Naive thymus-derived CD4-positive, alpha-beta T cell (primary cell): ENCODE data around the gene RRM2. TPM values are rescaled to one million over a fixed set of nuclear protein-coding genes. Genes with fewer than 3 reads are reported as not detected.

ENCODE experiments used
- ATAC-seq: fragments of 150-1000 bp; cut with Tn5 transposase; 2 replicates; pipeline ENCODE4 v1.10.0; 2021; ENCODE audit warnings: mild to moderate bottlenecking, moderate library complexity
- CTCF ChIA-PET: fragments of 350-600 bp; sonication (Branson Sonifier 250); formaldehyde crosslinking; loops from one replicate; lab custom pipeline; 2021; ENCODE audit warnings: antibody characterized with exemption; lab: Charles Lee
- POLR2A ChIA-PET: fragments of 350-600 bp; sonication (Branson Sonifier 250); formaldehyde crosslinking; loops from one replicate; lab custom pipeline; 2021; ENCODE audit warnings: antibody characterized with exemption, inconsistent platforms; lab: Charles Lee
- DNase-seq, 9 donors: peaks; one replicate each; pipeline versions ENCODE4 v3.0.0 to v3.0.0-alpha.2; 2020 to 2022; ENCODE audit warnings: mixed read lengths in 1 of 9
- H3K27ac ChIP-seq: one replicate; pipeline ENCODE4 v1.7.0; 2013; ENCODE audit warnings: mild to moderate bottlenecking, low read depth, low read length, moderate library complexity
- H3K27me3 ChIP-seq, 2 donors: one replicate each; pipeline ENCODE4 v1.7.0; 2013; ENCODE audit warnings: low read length in 2 of 2, mild to moderate bottlenecking in 2 of 2, moderate library complexity in 2 of 2; ENCODE audit not compliant: control insufficient read depth in 2 of 2, insufficient read depth in 2 of 2
- H3K36me3 ChIP-seq, 3 experiments: 1 replicate in 2 of 3; 2 replicates in 1 of 3; pipeline ENCODE4 v1.7.0; 2013; ENCODE audit warnings: low read length in 3 of 3, mild to moderate bottlenecking in 3 of 3, moderate library complexity in 1 of 3; ENCODE audit not compliant: insufficient read depth in 3 of 3, control insufficient read depth in 2 of 3
- H3K4me1 ChIP-seq, 2 donors: one replicate each; pipeline ENCODE4 v1.7.0; 2013; ENCODE audit warnings: low read length in 2 of 2, mild to moderate bottlenecking in 2 of 2, moderate library complexity in 1 of 2; ENCODE audit not compliant: control insufficient read depth in 2 of 2, insufficient read depth in 2 of 2
- H3K4me3 ChIP-seq: 2 replicates; pipeline ENCODE4 v1.7.0; 2013; ENCODE audit warnings: mild to moderate bottlenecking, low read length
- H3K9me3 ChIP-seq, 3 experiments: 1 replicate in 2 of 3; 2 replicates in 1 of 3; pipeline ENCODE4 v1.7.0; 2013; ENCODE audit warnings: low read length in 3 of 3; ENCODE audit not compliant: control insufficient read depth in 2 of 3
- H3K27ac Mint-ChIP-seq, 9 donors: one replicate each; pipeline ENCODE4 v1.8.0; 2020 to 2022; ENCODE audit warnings: mixed read lengths in 9 of 9, mild to moderate bottlenecking in 8 of 9, moderate library complexity in 5 of 9, inconsistent platforms in 2 of 9
- H3K27me3 Mint-ChIP-seq, 5 donors: one replicate each; pipeline ENCODE4 v1.8.0; 2021 to 2022; ENCODE audit warnings: mixed read lengths in 5 of 5, mild to moderate bottlenecking in 1 of 5
- H3K36me3 Mint-ChIP-seq, 5 donors: one replicate each; pipeline ENCODE4 v1.8.0; 2020 to 2022; ENCODE audit warnings: mixed read lengths in 5 of 5, mild to moderate bottlenecking in 3 of 5, inconsistent platforms in 1 of 5
- H3K4me1 Mint-ChIP-seq, 7 donors: one replicate each; pipeline ENCODE4 v1.8.0; 2020 to 2022; ENCODE audit warnings: mixed read lengths in 7 of 7, mild to moderate bottlenecking in 3 of 7, inconsistent platforms in 1 of 7
- H3K4me3 Mint-ChIP-seq, 10 donors: one replicate each; pipeline ENCODE4 v1.8.0; 2020 to 2022; ENCODE audit warnings: mild to moderate bottlenecking in 10 of 10, mixed read lengths in 10 of 10, moderate library complexity in 6 of 10, inconsistent platforms in 2 of 10
- H3K9me3 Mint-ChIP-seq, 11 donors: one replicate each; pipeline ENCODE4 v1.8.0; 2020 to 2022; ENCODE audit warnings: mixed read lengths in 11 of 11, mild to moderate bottlenecking in 4 of 11, inconsistent platforms in 1 of 11, moderate library complexity in 1 of 11
- intact Hi-C, 2 donors: fragments of 100-400 bp; cut with micrococcal nuclease; formaldehyde crosslinking; loops; one replicate each; pipeline ENCODE4 v1.15.1; 2023
- polyA plus RNA-seq, 2 donors: library from polyadenylated mRNA; unstranded; fragments of 300-500 nt; fragmentation: Illumina TruSeq; gene quantifications; one replicate each; pipeline ENCODE4 v1.2.3, GENCODE V29; 2021
- total RNA-seq, 6 experiments: library from RNA in 5 of 6; stranded (reverse) in 5 of 6; gene quantifications; 1 replicate in 5 of 6; 2 replicates in 1 of 6; pipeline ENCODE4 v1.2.3 and lab custom pipeline; 2021 to 2026

The RRM2 gene
- total and polyA plus RNA-seq, 7 experiments from 2014 or later = 0.13 to 330 (median 0.51) TPM; not detected in 2

- H3K27ac ChIP-seq = no peak overlapping the region
- CTCF ChIA-PET = no interaction called here
- no peak for DNase-seq
- Mint-ChIP-seq H3K9me3 (peaks cover 0 to 2% (median 0%) of the 10 kb centered on the region in 11 donors), H3K27ac (no peak overlapping the region), H3K4me3 (no peak overlapping the region), H3K4me1 (peaks cover 0 to 1% (median 0%) of the 10 kb centered on the region in 7 donors), H3K27me3 (no peaks in the 10 kb centered on the region), H3K36me3 (peaks cover 0 to 8% (median 0%) of the 10 kb centered on the region in 5 donors)
- no peak overlapping the region for H3K4me3 ChIP-seq
- no peaks in the 10 kb centered on the region for H3K36me3 ChIP-seq
- POLR2A ChIA-PET = no interaction called here
- no peaks in the 10 kb centered on the region for H3K4me1 ChIP-seq
- no peak for ATAC-seq
- no peaks in the 10 kb centered on the region for H3K27me3 ChIP-seq
- no peaks in the 10 kb centered on the region for H3K9me3 ChIP-seq
- intact Hi-C loops = no loop called here
Measured at GRCh38 chr2:10169581-10169980, 47.0 kb downstream of the RRM2 start.

- Histone ChIP-seq H3K27me3 (no peaks in the 10 kb centered on the region), H3K36me3 (no peaks in the 10 kb centered on the region), H3K9me3 (no peaks in the 10 kb centered on the region), H3K27ac (no peak overlapping the region), H3K4me3 (no peak overlapping the region), H3K4me1 (no peaks in the 10 kb centered on the region)
- Mint-ChIP-seq H3K4me3 (no peak overlapping the region), H3K27ac (peak overlapping the region in 1 of 9 donors; percentile 29), H3K9me3 (peaks cover 0 to 2% (median 0%) of the 10 kb centered on the region in 11 donors), H3K36me3 (peaks cover 0 to 6% (median 0%) of the 10 kb centered on the region in 5 donors), H3K4me1 (peaks cover 0 to 1% (median 0%) of the 10 kb centered on the region in 7 donors), H3K27me3 (no peaks in the 10 kb centered on the region)
- CTCF ChIA-PET = no interaction called here
- intact Hi-C loops = no loop called here
- DNase-seq (no peak), ATAC-seq (no peak)
- POLR2A ChIA-PET = no interaction called here
Measured at GRCh38 chr2:10170256-10170655, 47.7 kb downstream of the RRM2 start.

GRCh38 chr2:10171006-10171800 is 48.7 kb downstream of the RRM2 start:
- H3K9me3 ChIP-seq = no peaks in the 10 kb centered on the region
- peaks cover 0 to 2% (median 0%) of the 10 kb centered on the region in 11 donors for H3K9me3 Mint-ChIP-seq
- peaks cover 0 to 1% (median 0%) of the 10 kb centered on the region in 7 donors for H3K4me1 Mint-ChIP-seq
- ChIA-PET CTCF (interaction anchor here (0.9 kb wide), 1 partner anchor 237 kb away, joined by 3 read pairs; no protein-coding TSS in a partner anchor), POLR2A (no interaction called here)
- DNase-seq (no peak), ATAC-seq (no peak)
- no peak overlapping the region for H3K4me3 Mint-ChIP-seq
- no peak overlapping the region for H3K4me3 ChIP-seq
- no peaks in the 10 kb centered on the region for H3K4me1 ChIP-seq
- H3K27ac Mint-ChIP-seq = no peak overlapping the region
- H3K36me3 ChIP-seq = no peaks in the 10 kb centered on the region
- intact Hi-C loops = no loop called here
- H3K27me3 ChIP-seq = no peaks in the 10 kb centered on the region
- H3K27me3 Mint-ChIP-seq = no peaks in the 10 kb centered on the region
- no peak overlapping the region for H3K27ac ChIP-seq
- H3K36me3 Mint-ChIP-seq = peaks cover 0 to 6% (median 0%) of the 10 kb centered on the region in 5 donors

GRCh38 chr2:10172033-10172871 is 49.7 kb downstream of the RRM2 start:
- no peaks in the 10 kb centered on the region for H3K4me1 ChIP-seq
- ChIA-PET POLR2A (no interaction called here), CTCF (interaction anchor here (0.9 kb wide), 1 partner anchor 236 kb away, joined by 3 read pairs; no protein-coding TSS in a partner anchor)
- no peak overlapping the region for H3K4me3 Mint-ChIP-seq
- peaks cover 0 to 10% (median 0%) of the 10 kb centered on the region in 5 donors for H3K36me3 Mint-ChIP-seq
- no peaks in the 10 kb centered on the region for H3K27me3 Mint-ChIP-seq
- H3K27me3 ChIP-seq = no peaks in the 10 kb centered on the region
- intact Hi-C loops = no loop called here
- no peak overlapping the region for H3K27ac Mint-ChIP-seq
- DNase-seq (no peak), ATAC-seq (no peak)
- H3K36me3 ChIP-seq = no peaks in the 10 kb centered on the region
- no peak overlapping the region for H3K4me3 ChIP-seq
- no peaks in the 10 kb centered on the region for H3K9me3 ChIP-seq
- no peak overlapping the region for H3K27ac ChIP-seq
- H3K9me3 Mint-ChIP-seq = peaks cover 0 to 2% (median 0%) of the 10 kb centered on the region in 11 donors
- H3K4me1 Mint-ChIP-seq = peaks cover 0 to 1% (median 0%) of the 10 kb centered on the region in 7 donors

GRCh38 chr2:10173258-10174005 is 50.9 kb downstream of the RRM2 start:
- Mint-ChIP-seq H3K4me3 (no peak overlapping the region), H3K36me3 (peaks cover 0 to 13% (median 0%) of the 10 kb centered on the region in 5 donors), H3K27ac (peak overlapping the region in 1 of 9 donors; percentile 67), H3K4me1 (peaks cover 0 to 3% (median 0%) of the 10 kb centered on the region in 7 donors), H3K27me3 (no peaks in the 10 kb centered on the region), H3K9me3 (peaks cover 0 to 2% (median 0%) of the 10 kb centered on the region in 11 donors)
- CTCF ChIA-PET = no interaction called here
- ATAC-seq (no peak), DNase-seq (no peak)
- H3K4me1 ChIP-seq = no peaks in the 10 kb centered on the region
- no peak overlapping the region for H3K27ac ChIP-seq
- H3K9me3 ChIP-seq = no peaks in the 10 kb centered on the region
- no peaks in the 10 kb centered on the region for H3K27me3 ChIP-seq
- intact Hi-C loops = no loop called here
- POLR2A ChIA-PET = no interaction called here
- H3K36me3 ChIP-seq = no peaks in the 10 kb centered on the region
- no peak overlapping the region for H3K4me3 ChIP-seq

- Mint-ChIP-seq H3K27me3 (no peaks in the 10 kb centered on the region), H3K27ac (no peak overlapping the region), H3K4me1 (peaks cover 0 to 3% (median 0%) of the 10 kb centered on the region in 7 donors), H3K36me3 (peaks cover 0 to 15% (median 0%) of the 10 kb centered on the region in 5 donors), H3K4me3 (no peak overlapping the region), H3K9me3 (peaks cover 0 to 1% (median 0%) of the 10 kb centered on the region in 11 donors)
- DNase-seq (no peak), ATAC-seq (no peak)
- Histone ChIP-seq H3K36me3 (no peaks in the 10 kb centered on the region), H3K27ac (no peak overlapping the region), H3K4me1 (no peaks in the 10 kb centered on the region), H3K9me3 (no peaks in the 10 kb centered on the region), H3K4me3 (no peak overlapping the region), H3K27me3 (no peaks in the 10 kb centered on the region)
- intact Hi-C loops = no loop called here
- ChIA-PET CTCF (no interaction called here), POLR2A (no interaction called here)
Measured at GRCh38 chr2:10174173-10174572, 51.6 kb downstream of the RRM2 start.
